Stimulated activated naive CD8-positive, alpha-beta T cell treated with anti-CD3 and anti-CD28 coated beads, Interleukin-15, Interleukin-2, amounts not matched to agents 100 U/mL and 50 U/mL, for 24 hours (primary cell): ENCODE results near the gene RPS6KB2.

ENCODE experiments used
- ATAC-seq: fragments of 150-1000 bp; cut with Tn5 transposase; one replicate; pipeline ENCODE4 v1.10.0; 2021
- DNase-seq: peaks from one replicate; pipeline ENCODE4 v3.0.0; 2021

Gene RPS6KB2

DNA sequence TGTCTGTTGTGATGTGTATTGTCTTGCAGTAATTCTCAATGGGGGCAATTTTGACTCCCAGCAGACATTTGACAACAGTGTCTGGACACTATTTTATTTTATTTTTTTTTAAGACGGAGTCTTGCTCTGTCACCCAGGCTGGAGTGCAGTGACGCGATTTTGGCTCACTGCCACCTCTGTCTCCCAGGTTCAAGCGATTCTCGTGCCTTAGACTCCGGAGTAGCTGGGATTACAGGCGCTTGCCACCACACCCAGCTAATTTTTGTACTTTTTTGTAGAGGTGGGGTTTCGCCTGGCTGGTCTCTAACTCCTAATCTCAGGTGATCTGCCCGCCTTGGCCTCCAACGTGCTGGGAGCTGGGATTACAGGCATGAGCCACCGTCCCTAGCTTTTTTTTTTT, 1.4 kb downstream of the RPS6KB2 start:
- DNase-seq = no peak
- ATAC-seq = no peak

DNA sequence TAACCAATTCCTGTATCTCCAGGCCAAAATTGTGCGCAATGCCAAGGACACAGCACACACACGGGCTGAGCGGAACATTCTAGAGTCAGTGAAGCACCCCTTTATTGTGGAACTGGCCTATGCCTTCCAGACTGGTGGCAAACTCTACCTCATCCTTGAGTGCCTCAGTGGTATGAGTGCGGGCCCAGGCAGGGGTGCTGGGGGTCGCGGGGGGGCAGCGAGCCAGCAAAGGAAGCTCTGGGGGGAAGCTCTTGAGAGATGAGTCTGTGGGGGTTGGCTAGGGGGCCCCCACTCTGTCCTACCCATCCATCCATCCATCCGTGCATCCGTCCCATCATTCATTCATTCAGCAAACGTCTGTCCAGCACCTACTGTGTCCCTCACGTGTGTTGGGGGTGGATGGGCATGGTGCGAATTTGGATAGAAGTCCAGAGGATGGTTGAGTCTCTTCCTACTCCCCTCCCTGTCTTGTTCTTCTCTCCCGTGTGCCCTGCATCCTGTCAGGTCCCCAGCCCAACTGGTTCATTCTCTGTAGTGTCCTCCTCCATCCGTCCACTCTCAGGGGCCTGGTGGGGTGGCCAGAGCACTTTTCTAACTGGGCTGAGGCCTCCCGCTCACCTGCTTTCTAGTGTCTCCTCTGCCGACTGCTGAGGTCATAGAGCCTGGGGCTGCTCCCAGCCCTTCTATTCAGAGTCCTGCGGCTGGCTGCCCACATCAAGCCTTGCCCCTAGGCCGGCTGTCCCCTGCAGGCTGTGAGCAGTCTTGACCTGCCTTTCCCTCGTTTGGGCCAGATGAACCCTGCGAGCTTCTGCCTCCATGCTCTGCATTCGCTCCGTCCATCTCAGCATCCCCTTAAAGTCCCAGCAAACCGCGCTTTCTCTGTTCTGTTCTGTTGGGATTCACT, 3.3 kb downstream of the RPS6KB2 start:
- ATAC-seq (no peak), DNase-seq (no peak)

DNA sequence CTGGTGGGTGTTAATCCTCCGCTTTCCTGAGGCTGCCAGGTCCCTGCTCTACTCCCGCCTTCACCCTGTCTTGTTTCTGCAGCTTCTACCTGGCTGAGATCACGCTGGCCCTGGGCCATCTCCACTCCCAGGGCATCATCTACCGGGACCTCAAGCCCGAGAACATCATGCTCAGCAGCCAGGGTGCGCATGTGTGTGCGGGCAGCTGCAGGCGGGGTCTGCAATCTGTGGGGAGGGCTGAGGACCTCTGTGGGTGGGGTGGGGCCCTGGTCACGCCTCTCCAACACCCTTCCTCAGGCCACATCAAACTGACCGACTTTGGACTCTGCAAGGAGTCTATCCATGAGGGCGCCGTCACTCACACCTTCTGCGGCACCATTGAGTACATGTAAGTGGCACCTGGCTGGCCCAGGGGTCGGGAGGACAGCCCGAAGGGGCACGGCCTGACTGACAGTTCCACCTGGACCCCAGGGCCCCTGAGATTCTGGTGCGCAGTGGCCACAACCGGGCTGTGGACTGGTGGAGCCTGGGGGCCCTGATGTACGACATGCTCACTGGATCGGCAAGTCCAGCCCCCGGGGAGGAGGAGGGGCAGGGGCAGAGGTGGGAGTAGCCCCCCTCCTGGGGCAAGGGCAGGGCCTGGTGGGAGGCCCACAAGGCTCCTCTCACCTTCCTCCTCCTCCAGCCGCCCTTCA, 4.5 kb downstream of the RPS6KB2 start:
- ATAC-seq (no peak), DNase-seq (no peak)

DNA sequence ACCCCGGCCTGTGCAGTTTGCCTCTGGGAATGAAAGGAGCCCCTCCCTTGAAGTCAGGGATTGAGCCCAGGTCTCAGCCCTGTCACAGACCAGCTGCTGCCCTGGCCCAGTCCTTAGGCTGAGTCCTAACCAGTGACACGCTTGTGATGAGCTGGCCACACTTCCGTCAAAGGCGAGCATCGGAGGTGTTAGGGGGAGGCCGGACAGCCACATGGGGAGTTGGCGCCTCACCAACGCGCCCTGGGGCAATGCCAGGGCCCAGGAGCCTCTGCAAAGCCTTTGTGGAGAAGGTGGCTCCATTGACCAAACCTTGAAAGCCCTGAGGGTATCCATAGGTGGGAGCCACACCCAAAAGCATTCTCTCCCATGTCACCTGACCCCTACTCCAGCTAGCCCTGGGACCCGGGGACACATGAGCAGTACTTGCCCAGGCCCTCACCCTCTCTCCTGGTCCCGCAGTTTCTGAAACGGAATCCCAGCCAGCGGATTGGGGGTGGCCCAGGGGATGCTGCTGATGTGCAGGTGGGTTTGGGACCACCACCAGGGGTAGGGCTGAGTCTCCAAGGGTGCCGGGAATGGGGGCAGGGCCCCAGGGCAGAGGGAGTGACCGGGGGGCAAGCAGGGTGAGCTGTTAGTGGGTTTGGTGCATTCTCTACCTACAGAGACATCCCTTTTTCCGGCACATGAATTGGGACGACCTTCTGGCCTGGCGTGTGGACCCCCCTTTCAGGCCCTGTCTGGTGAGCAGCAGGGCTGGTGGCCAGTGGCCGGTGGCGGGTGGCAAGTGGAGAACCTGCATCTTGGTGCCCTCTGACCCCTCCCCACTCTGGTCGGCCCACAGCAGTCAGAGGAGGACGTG, 5.5 kb downstream of the RPS6KB2 start:
- ATAC-seq (no peak), DNase-seq (peak; percentile 42)

- peak; percentile 59 for DNase-seq
Observed at GRCh38 chr11:67434395-67434881, 6.1 kb downstream of the RPS6KB2 start.

GRCh38 chr11:67435031-67435726, 6.9 kb downstream of the RPS6KB2 start:
- peak; percentile 73 for DNase-seq
- ATAC-seq = peak; percentile 6

More at GRCh38 chr11:67434395-67434881, 6.1 kb downstream of the RPS6KB2 start:
- peak; percentile 11 for ATAC-seq

DNA sequence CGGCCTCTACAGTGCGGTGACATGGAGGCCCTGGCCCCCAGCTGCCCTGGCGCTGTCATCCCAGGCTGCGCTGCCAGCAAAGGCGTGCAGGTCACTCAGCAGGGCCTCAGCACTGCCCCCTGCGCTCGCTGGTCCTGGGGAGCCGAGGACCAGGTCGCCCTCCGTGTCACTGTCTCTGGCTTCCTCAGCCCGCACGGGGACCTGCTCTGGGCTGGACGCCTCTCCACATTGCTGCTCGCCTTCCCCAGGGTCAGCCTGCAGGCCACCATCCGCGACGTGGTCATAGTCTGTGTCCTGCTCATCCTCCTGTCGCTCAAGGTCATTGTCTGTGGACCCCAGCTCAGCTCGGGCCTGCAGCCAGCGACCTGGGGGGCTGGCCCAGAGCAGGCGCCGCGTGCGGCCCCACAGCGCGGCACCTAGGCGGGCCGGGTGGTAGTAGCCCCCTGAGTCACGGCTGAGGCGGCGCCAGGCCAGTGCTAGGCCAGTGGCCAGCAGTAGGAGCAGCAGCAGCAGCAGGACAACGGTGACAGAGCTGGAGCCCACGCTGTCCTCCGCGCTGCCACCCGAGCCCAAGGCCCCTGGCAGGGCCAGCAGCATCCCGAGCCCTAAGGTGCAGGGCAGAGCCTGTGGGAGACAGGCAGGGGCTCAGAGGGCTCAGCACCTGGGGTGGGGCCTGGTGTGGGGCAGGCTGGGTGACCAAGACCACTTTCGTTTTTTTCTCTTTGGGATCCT, 7.6 kb downstream of the RPS6KB2 start:
- peak; percentile 5 for ATAC-seq
- DNase-seq = peak; percentile 36

- ATAC-seq = peak; percentile 45
Observed at GRCh38 chr11:67436459-67437081, 8.3 kb downstream of the RPS6KB2 start.

DNA sequence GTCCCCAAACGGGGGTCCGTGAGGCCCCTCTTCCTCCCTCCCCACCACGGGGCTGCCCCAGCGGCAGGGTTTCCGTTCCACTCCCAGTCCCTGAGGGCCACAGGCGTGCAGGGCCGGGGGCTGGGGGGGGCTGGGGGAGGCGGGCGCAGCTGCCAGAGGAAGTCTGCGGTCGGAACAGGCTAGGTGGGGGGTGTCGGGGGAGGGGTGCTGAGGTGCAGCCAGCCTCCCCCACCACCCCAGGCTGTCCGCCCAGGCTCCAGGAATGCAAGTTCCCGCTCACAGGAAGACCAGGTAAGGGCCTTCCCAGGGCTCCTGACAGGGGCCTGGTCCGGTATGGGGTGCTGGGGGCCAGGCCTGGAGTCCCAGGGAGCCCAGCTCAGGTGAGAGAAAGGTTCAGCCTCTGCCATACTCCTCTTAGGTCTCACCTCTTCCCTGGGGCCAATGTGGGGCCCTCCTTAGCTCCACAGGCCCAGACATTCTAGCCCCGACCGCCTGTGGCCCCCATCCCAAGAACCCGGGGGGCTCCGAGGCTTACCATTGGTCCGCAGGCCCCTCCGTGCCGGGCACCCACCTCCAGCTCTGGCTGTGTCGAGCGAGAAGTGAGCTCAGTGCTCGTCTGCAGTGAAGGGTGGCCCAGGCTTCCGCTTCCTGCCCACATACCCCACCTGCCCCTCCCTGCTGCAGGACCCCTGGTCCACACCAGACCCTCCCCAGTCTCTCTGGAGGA, 9.0 kb downstream of the RPS6KB2 start, which contains the start of gene PTPRCAP:
PTPRCAP (minus strand) TSS at position 601 of the 727 bp plus-strand sequence; CDS start at position 538, 63 bp downstream.
- DNase-seq (peak; percentile 82), ATAC-seq (peak; percentile 10)

More at GRCh38 chr11:67436459-67437081, 8.3 kb downstream of the RPS6KB2 start:
- DNase-seq = peak; percentile 87

GRCh38 chr11:67437809-67438157, 9.5 kb downstream of the RPS6KB2 start:
- DNase-seq (no peak), ATAC-seq (no peak)

- peak; percentile 90 for DNase-seq
Observed at GRCh38 chr11:67438158-67438902, 10.0 kb downstream of the RPS6KB2 start.

GRCh38 chr11:67439321-67440228, 11.3 kb downstream of the RPS6KB2 start:
- DNase-seq = peak; percentile 63
- no peak for ATAC-seq

More at GRCh38 chr11:67438158-67438902, 10.0 kb downstream of the RPS6KB2 start:
- ATAC-seq = peak; percentile 37

DNA sequence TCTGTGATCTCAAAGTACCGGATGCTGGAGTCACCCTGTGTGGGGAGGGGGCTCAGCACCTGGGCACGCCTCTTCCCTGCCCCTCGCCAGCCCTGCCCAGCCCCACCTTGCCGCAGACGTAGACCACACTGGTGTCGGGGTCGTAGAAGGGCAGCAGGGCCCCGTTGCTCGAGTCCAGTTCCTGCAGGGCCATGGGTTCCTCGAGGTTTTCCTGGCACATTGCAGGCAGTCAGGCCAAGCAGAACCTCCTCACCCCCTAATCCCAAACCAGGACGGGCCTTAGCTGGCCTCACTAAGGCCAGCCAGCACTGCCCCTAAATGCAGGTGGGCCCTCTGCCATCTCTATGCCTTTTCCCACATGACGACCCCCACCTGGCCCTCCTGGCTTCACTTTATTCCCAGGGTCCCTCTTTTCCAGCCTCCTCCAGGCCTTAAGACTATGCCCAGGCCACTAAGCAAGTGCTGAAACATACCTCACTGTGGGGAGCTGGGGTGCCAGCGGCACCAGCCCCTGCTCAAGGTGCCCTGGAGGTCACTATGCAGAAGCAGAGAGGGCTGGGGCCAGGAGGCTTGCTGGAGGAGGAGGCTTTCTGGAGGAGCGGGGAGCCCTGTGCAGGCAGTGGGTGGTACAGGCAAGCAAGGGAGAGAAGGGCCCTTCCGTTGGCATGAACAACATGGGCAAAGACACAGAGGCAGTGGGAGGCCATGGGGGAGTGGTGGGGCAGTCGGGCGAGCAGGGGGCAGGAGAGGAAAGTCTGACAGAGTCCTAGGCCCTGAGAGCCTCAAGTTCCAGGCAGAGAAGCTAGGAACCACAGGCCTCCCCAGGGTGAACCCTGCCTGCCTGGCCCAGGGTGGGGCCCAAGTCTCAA, 12.2 kb downstream of the RPS6KB2 start:
- peak; percentile 27 for DNase-seq
- ATAC-seq = no peak

DNA sequence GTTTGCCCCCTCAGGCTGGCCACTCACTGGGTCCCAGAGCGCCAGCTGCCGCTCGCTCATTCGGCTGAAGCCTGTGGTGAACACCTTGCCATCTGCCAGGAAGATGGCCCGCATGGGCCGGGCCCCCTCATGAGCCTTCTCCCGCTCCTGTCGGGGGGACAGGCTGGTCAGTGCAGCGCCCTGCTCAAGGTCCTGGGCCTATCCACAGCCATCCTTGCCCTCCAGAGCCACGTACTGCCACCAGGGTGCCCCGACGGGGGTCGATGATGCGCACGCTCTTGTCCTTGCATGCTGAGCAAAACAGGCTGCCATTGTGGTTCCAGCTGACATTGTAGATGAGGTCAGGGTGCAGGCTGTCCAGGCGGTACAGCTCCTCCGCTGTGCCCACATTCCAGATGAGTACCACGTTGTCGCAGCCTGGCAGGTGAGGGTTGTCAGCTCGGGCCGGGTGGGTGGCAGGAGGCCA, 12.8 kb downstream of the RPS6KB2 start:
- DNase-seq (peak; percentile 33), ATAC-seq (no peak)

- ATAC-seq (no peak), DNase-seq (no peak)
Observed at GRCh38 chr11:67441731-67442351, 13.5 kb downstream of the RPS6KB2 start.
